Activated CD8-positive, alpha-beta T cell treated with anti-CD3 and anti-CD28 coated beads for 36 hours (primary cell): ENCODE results near the gene SRGAP1. TPM values are rescaled to one million over a fixed set of nuclear protein-coding genes. Genes with fewer than 3 reads are reported as not detected.

Experiments
- ATAC-seq: fragments of 200-7000 bp; cut with Tn5 transposase; one replicate; pipeline ENCODE4 v1.10.0; 2021; ENCODE audit warnings: mild to moderate bottlenecking, moderate library complexity
- CTCF ChIA-PET: fragments of 350-600 bp; sonication (Branson Sonifier 250); formaldehyde crosslinking; loops from one replicate; lab custom pipeline; 2021; ENCODE audit warnings: antibody characterized with exemption; lab: Charles Lee
- POLR2A ChIA-PET: fragments of 350-600 bp; sonication (Branson Sonifier 250); formaldehyde crosslinking; loops from one replicate; lab custom pipeline; 2021; ENCODE audit warnings: antibody characterized with exemption; lab: Charles Lee
- DNase-seq: peaks from one replicate; pipeline ENCODE4 v3.0.0-alpha.2; 2020
- H3K27ac Mint-ChIP-seq: one replicate; pipeline ENCODE4 v1.8.0; 2021; ENCODE audit warnings: mild to moderate bottlenecking, mixed read lengths
- H3K27me3 Mint-ChIP-seq: one replicate; pipeline ENCODE4 v1.8.0; 2021; ENCODE audit warnings: mixed read lengths
- H3K36me3 Mint-ChIP-seq: one replicate; pipeline ENCODE4 v1.8.0; 2021; ENCODE audit warnings: low read depth, mixed read lengths
- H3K4me1 Mint-ChIP-seq: one replicate; pipeline ENCODE4 v1.8.0; 2021; ENCODE audit warnings: low read depth, mixed read lengths
- H3K4me3 Mint-ChIP-seq: one replicate; pipeline ENCODE4 v1.8.0; 2021; ENCODE audit warnings: mild to moderate bottlenecking, moderate library complexity, mixed read lengths
- H3K9me3 Mint-ChIP-seq: one replicate; pipeline ENCODE4 v1.8.0; 2021; ENCODE audit warnings: mixed read lengths
- intact Hi-C: fragments of 100-400 bp; cut with micrococcal nuclease; formaldehyde crosslinking; loops from one replicate; pipeline ENCODE4 v1.10.0; 2022
- total RNA-seq, 2 experiments: library from RNA; stranded (reverse); gene quantifications; one replicate each; pipeline ENCODE4 v1.2.3, GENCODE V29; 2021
- TF ChIP-seq, protein P1 (sequence below): fragments of 200-600 bp; IDR thresholded peaks from one replicate; pipeline ENCODE4 v1.8.0; 2022; ENCODE audit warnings: antibody characterized with exemption, mild to moderate bottlenecking

SRGAP1 gene
- total RNA-seq, 2 experiments from 2014 or later: 0.02 to 0.07 TPM

DNA sequence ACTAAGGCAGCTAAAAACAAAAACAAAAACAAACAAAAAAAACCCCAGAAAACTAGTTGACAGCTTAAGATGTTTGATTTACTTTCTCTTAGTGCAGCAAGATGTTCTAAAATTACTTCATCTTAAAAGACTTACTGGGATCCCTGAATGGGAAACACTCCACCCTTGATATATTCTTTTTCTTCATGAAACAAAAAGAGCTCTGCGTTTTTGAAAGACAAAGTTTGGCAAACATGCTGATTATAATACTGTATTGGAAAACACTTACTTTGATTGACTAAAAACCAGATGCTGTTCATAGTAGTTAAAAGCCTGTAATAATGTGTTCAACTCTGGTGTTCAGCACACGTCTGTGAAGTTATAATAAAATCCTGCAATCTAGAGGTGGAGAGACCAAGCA lies 136.8 kb downstream of the SRGAP1 start:
- Mint-ChIP-seq H3K27ac (no peak overlapping the region), H3K4me3 (no peak overlapping the region), H3K9me3 (no peaks in the 10 kb centered on the region), H3K27me3 (peaks cover 3% of the 10 kb centered on the region), H3K36me3 (no peaks in the 10 kb centered on the region), H3K4me1 (no peaks in the 10 kb centered on the region)
- CTCF ChIA-PET: interaction anchor here (0.6 kb wide), 1 partner anchor 435 kb away, joined by 3 read pairs; no protein-coding TSS in a partner anchor
- no peak for DNase-seq
- ATAC-seq: no peak
- intact Hi-C loops: no loop called here
- TF ChIP-seq, protein P1, sequence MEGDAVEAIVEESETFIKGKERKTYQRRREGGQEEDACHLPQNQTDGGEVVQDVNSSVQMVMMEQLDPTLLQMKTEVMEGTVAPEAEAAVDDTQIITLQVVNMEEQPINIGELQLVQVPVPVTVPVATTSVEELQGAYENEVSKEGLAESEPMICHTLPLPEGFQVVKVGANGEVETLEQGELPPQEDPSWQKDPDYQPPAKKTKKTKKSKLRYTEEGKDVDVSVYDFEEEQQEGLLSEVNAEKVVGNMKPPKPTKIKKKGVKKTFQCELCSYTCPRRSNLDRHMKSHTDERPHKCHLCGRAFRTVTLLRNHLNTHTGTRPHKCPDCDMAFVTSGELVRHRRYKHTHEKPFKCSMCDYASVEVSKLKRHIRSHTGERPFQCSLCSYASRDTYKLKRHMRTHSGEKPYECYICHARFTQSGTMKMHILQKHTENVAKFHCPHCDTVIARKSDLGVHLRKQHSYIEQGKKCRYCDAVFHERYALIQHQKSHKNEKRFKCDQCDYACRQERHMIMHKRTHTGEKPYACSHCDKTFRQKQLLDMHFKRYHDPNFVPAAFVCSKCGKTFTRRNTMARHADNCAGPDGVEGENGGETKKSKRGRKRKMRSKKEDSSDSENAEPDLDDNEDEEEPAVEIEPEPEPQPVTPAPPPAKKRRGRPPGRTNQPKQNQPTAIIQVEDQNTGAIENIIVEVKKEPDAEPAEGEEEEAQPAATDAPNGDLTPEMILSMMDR: no peak
- POLR2A ChIA-PET: no interaction called here

DNA sequence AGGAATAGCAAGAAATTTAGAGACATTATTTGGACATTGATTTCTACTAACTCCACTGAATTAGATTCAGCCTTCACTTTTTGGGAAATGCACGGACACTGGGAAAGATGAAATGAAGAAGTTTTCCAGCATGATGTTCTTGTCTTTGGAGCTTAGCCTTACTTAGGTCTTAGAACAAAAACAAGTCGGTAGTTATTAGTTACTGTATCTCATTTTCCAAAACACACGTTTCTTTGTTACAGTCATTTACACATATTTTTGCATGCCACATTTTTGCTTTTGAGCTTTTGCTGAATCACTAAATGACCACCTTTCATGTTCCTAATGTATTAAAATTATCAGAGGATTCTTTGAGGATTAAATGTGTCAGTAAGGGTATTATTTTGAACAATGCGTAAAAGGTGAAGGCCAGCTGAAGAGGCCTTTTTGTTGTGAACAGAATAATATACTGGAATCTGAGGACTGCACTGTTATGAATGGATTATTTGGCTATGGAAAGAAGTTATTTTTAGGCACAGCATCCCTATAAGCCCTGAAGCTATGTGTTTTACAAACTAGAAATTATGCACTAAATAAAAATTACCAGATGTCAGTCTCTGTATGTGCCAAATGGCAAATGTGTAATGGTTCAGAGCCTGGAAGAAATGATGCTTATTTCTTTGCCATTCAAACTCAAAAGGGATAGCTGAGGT lies 138.2 kb downstream of the SRGAP1 start:
- H3K36me3 Mint-ChIP-seq: no peaks in the 10 kb centered on the region
- DNase-seq: no peak
- no peak overlapping the region for H3K27ac Mint-ChIP-seq
- ATAC-seq: no peak
- no peaks in the 10 kb centered on the region for H3K4me1 Mint-ChIP-seq
- ChIA-PET POLR2A (no interaction called here), CTCF (interaction anchor here (1.1 kb wide), 1 partner anchor 11 kb away, joined by 4 read pairs; no protein-coding TSS in a partner anchor)
- H3K9me3 Mint-ChIP-seq: no peaks in the 10 kb centered on the region
- intact Hi-C loops: no loop called here
- peaks cover 3% of the 10 kb centered on the region for H3K27me3 Mint-ChIP-seq
- TF ChIP-seq, protein P1: no peak
- H3K4me3 Mint-ChIP-seq: no peak overlapping the region

DNA sequence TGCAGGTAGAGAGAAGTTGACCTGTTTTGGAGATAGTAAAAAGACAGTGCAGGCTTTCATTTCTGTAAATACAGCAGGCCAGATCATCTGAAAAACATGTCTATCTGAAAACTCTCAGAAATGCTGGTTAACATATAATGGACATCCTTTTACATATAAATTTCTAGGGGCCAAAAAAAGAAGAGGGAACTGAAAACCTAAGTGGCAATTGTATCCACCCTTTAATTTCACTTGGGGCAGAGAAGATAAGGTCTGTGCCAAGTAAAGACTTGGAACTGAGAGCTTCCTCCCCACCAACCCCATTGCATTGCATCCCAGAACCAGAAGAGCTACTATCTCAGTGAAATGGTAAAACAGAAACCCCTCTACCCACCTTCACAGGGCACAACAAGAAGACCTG lies 141.0 kb downstream of the SRGAP1 start:
- ChIA-PET CTCF (no interaction called here), POLR2A (interaction anchor here (0.7 kb wide), 1 partner anchor 253 kb away, joined by 3 read pairs; no protein-coding TSS in a partner anchor)
- no peak overlapping the region for H3K27ac Mint-ChIP-seq

DNA sequence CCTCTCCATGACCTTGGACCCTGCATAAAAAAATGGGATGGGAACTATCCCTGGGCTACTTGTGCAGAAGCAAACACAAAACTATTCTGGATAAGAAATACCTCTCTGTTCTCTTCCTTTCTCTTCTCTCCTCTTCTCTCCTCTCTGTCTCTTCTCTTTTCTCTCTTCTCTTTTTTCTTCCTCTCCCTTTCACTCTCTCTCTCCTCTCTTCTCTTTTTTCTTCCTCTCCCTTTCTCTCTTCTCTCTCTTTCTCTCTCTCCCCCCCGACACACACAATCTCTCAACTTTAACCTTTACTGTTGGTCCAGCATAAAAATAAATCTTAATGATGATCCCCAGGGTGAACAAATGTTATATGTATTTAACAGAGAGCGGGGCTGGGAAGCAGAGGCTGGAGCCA lies 141.4 kb downstream of the SRGAP1 start:
- no peak for DNase-seq
- intact Hi-C loops: no loop called here
- H3K36me3 Mint-ChIP-seq: no peaks in the 10 kb centered on the region
- ATAC-seq: no peak
- no peaks in the 10 kb centered on the region for H3K9me3 Mint-ChIP-seq
- POLR2A ChIA-PET: no interaction called here
- CTCF ChIA-PET: no interaction called here
- H3K4me1 Mint-ChIP-seq: no peaks in the 10 kb centered on the region
- no peaks in the 10 kb centered on the region for H3K27me3 Mint-ChIP-seq
- no peak overlapping the region for H3K27ac Mint-ChIP-seq
- no peak overlapping the region for H3K4me3 Mint-ChIP-seq
- TF ChIP-seq, protein P1: no peak

More for the DNA sequence above, 141.0 kb downstream of the SRGAP1 start:
- Mint-ChIP-seq H3K4me1 (no peaks in the 10 kb centered on the region), H3K4me3 (no peak overlapping the region), H3K27me3 (no peaks in the 10 kb centered on the region), H3K36me3 (no peaks in the 10 kb centered on the region), H3K9me3 (no peaks in the 10 kb centered on the region)
- DNase-seq (no peak), ATAC-seq (no peak)
- intact Hi-C loops: no loop called here
- TF ChIP-seq, protein P1: no peak

DNA sequence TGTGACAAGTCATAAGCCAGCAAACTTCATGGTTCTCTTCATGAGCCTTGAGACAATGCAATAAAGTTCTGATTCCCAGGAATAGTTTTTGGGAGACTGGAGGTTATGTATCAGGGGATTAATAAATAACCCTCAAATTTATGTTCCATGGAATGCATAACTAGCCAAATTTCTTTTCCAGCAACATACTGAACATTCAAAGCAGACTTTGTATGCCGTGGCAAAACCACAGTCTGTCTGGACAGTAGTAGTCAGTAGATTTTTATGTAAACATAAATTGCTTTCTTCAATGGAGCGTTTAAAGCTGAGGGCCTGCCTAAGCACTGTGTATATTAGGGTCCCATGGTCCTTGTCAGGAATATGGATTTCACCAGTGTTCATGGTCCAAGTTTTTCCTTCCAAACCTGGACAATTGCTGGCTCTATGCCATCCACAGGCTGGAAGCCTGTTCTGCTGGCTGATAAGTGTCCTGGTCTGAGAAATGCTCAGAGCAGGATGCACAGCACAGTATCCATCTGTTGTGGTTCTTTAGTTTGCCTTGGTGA lies 144.9 kb downstream of the SRGAP1 start:
- Mint-ChIP-seq H3K27ac (no peak overlapping the region), H3K27me3 (peaks cover 4% of the 10 kb centered on the region), H3K4me1 (no peaks in the 10 kb centered on the region), H3K9me3 (no peaks in the 10 kb centered on the region), H3K36me3 (no peaks in the 10 kb centered on the region), H3K4me3 (no peak overlapping the region)
- no peak for ATAC-seq
- POLR2A ChIA-PET: no interaction called here
- intact Hi-C loops: no loop called here
- DNase-seq: no peak
- TF ChIP-seq, protein P1: no peak
- CTCF ChIA-PET: no interaction called here
